Skin epidermis (tissue), 12 donors: ENCODE measurements around the gene ZNF84.

Experiments
- H3K27ac ChIP-seq, 21 experiments: fragments of 200-600 bp; sonication (generic) in 11 of 21; one replicate each; pipeline ENCODE4 v1.5.0; 2020; ENCODE audit warnings: mild to moderate bottlenecking in 3 of 21, inconsistent platforms in 2 of 21, moderate library complexity in 2 of 21
- H3K4me3 ChIP-seq, 7 experiments: fragments of 200-600 bp; sonication (generic) in 2 of 7; one replicate each; pipeline ENCODE4 v1.5.0; 2020; ENCODE audit warnings: inconsistent platforms in 2 of 7, mild to moderate bottlenecking in 2 of 7, moderate library complexity in 1 of 7

ZNF84 gene

DNA sequence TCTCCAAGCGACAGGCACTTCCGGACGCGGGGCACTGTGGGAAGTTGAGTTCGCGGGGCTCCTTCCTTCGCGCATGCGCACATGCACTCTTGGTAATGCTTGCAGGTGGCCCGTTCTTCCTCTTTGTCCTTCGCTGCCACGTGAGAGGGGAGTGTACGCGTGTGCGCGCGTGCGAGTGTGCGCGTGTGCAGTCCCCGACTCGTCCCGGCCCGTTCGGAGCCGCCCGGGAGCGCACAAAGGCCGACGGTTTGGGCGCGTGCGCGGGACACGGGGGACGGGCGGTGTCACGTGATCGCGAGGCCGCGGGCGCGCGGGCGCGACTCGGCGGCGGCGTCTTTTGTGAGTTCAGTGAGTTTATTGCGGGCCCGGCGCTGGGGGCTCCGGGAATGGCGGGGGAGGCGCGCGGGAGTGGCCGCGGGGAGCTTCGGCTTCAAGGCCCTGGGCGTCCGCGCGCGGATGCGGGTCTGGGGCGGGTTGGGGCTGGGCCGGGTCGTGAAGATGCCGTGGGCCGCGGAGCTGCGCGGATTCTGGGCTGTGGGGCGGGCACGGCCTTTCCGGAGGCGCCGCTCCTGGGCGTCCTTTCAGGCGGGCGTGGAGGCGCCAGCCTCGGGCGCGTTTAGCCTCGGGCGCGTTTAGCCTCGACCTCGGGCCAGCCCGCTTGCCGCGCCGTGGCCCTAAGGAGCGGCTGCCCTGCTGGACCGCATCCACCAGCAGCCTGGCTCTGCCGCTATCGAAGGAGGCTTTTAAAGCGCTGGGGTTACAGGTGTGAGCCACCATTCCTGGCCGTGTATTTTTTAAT is at the start of gene ZNF84:
ZNF84 (plus strand) TSS at position 303 of the 799 bp plus-strand sequence. CDS start 3,959 bp downstream, outside the sequence.
- Histone ChIP-seq H3K27ac (peak within 1 kb of the TSS; percentile 73 to 97 (median 93)), H3K4me3 (peak within 1 kb of the TSS; percentile 61 to 96 (median 80))

- H3K27ac ChIP-seq = no peak overlapping the region
- H3K4me3 ChIP-seq = no peak overlapping the region
Measured at GRCh38 chr12:132998741-132999140, 38.6 kb upstream of the ZNF84 start.

DNA sequence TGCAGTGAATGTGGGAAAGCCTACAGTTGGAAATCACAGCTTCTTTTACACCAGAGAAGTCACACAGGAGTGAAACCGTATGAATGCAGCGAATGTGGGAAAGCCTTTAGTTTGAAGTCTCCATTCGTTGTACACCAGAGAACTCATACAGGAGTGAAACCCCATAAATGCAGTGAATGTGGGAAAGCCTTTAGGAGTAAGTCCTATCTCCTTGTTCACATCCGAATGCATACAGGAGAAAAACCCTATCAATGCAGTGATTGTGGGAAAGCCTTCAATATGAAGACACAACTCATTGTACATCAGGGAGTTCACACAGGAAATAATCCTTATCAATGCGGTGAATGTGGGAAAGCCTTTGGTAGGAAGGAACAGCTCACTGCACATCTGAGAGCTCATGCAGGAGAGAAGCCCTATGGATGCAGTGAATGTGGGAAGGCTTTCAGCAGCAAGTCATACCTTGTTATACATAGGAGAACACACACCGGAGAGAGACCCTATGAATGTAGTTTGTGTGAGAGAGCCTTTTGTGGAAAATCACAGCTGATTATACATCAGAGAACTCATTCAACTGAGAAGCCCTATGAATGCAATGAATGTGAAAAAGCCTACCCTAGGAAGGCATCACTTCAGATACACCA is 26.5 kb upstream of the ZNF84 start:
- Histone ChIP-seq H3K4me3 (no peak overlapping the region), H3K27ac (no peak overlapping the region)

DNA sequence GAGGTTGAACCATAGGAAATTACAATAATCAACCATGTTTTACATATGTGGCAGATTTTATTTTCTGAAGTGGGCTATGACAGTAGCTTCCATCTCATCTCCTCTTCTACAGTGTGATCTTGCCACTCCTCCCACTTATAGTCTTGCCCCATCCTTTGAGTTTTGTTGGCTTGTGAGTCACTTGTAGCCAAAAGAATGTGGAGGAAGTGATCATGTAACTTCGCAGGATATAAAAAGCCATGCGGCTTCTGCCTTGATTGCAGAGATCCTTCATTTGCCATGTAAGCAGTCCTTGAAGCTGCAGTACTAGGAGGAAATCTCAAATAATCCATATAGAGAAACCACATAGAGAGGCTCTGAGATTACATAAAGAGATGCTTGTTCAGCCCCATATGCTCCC is 13.7 kb upstream of the ZNF84 start:
- no peak overlapping the region for H3K27ac ChIP-seq

DNA sequence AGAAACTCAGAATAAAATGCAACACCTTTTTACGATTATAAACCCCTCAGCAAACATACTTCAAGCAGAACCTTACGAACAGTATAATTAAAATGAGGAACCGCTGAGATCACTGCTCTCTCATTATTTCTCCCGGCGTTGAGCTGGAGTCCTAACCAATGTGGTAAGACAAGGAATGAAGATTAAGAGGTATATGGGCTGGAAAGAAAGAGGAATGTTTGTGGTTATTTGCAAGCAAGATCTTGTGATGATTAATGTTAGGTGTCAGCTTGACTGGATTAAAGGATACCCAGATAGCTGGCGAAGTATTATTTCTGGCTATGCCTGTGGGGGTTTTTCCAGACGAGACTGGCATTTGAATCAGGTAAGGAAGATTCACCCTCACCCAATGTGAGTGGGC is 10.3 kb upstream of the ZNF84 start:
- Histone ChIP-seq H3K4me3 (no peak overlapping the region), H3K27ac (no peak overlapping the region)

More for the DNA sequence above, 13.7 kb upstream of the ZNF84 start:
- H3K4me3 ChIP-seq = no peak overlapping the region

DNA sequence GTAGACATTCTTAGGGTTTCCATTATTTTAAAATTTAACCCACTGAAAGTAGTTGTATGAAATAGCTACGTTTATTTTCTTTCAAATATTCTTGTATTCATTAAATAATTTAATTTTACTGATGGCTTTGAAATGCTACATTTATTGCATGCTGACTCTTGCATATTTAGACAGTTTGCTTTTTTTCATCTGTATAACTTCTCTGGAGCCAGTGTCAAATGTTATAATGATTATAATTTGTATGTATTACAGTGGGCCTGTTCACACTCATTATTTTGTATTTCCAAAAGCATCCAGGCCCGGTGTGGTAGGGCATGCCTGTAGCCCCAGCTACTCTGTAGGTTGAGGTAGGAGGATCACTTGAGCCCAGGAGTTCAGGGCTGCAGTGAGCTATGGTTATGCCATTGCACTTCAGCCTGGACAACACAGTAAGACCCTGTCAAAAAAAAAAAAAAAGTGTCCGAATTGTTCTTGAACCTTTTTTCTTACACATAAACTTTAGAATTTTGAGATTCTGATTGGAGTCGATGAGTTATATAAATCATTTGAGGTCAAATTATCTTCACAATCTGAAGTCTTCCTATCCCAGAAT is 905 bp downstream of the ZNF84 start:
- Histone ChIP-seq H3K4me3 (peak overlapping the region; percentile 61 to 96 (median 80)), H3K27ac (peak overlapping the region in 14 of 21 experiments; percentile 82 to 97 (median 94))

DNA sequence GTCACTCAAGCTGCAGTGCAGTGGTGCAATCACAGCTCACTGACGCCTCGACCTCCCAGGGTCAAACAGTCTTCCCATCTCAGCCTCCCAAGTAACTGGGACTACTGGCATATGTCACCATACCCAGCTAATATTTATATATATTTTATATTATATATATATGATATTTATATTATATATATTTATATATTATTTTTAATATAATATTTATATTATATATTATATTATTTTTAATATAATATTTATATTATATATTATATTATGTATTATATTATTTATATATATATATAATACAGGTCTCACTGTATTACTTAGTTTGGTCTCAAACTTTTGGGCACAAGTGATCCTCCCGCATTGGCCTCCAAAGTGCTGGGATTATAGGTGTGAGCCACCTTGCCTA is 9.4 kb downstream of the ZNF84 start:
- no peak overlapping the region for H3K27ac ChIP-seq
- no peak overlapping the region for H3K4me3 ChIP-seq

DNA sequence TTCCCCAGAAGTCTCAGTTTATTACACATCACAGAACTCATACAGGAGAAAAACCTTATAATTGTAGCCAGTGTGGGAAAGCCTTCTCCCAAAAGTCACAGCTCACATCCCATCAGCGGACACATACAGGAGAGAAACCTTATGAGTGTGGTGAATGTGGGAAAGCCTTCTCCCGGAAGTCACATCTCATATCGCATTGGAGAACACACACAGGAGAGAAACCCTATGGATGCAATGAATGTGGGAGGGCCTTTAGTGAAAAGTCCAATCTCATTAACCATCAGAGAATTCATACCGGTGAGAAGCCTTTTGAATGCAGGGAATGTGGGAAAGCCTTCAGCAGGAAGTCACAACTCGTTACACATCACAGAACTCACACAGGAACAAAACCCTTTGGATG is 20.1 kb downstream of the ZNF84 start:
- H3K4me3 ChIP-seq = no peak overlapping the region
- no peak overlapping the region for H3K27ac ChIP-seq

DNA sequence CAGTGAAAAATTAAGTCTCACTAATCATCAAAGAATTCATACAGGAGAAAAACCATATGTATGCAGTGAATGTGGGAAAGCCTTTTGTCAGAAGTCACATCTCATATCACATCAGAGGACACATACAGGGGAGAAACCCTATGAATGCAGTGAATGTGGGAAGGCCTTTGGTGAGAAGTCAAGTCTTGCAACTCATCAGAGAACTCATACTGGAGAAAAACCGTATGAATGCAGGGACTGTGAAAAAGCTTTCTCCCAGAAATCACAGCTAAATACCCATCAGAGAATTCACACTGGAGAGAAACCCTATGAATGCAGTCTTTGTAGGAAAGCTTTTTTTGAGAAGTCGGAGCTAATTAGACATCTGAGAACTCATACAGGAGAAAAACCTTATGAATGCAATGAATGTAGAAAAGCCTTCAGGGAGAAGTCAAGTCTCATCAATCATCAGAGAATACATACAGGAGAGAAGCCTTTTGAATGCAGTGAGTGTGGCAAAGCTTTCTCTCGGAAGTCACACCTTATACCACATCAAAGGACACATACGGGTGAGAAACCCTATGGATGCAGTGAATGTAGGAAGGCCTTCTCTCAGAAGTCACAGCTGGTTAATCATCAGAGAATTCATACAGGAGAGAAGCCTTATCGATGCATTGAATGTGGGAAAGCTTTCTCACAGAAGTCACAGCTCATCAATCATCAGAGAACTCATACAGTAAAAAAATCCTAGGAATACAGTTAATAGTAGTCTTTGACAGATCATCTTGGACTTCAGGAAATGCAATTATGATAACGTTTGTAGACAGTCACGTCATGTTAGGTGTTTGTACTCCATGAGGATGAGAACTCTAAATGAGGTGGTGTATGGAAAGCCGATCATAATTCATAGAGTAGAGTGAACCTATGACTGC is 21.1 kb downstream of the ZNF84 start:
- H3K27ac ChIP-seq = no peak overlapping the region
- no peak overlapping the region for H3K4me3 ChIP-seq

DNA sequence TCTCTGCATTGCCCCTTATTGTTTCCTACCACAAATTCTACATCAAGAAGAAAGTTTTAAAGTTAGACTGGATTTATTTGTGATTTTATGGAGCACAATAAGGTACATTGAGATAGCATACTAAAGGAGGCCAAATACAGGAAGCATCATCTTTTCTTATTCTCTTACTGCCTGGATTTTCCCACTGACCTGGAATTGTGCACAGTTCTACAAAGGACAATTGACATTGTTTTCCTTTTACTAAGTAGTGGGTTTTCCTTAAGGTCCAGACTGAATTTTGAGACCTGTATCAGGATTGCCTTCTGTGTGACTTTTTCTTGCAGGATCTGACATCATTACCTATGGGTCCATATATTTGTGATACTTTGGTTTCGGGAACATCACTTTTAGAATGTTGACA is 24.6 kb downstream of the ZNF84 start:
- Histone ChIP-seq H3K4me3 (no peak overlapping the region), H3K27ac (no peak overlapping the region)

GRCh38 chr12:133063556-133063955 is 26.2 kb downstream of the ZNF84 start:
- H3K4me3 ChIP-seq = no peak overlapping the region
- no peak overlapping the region for H3K27ac ChIP-seq

DNA sequence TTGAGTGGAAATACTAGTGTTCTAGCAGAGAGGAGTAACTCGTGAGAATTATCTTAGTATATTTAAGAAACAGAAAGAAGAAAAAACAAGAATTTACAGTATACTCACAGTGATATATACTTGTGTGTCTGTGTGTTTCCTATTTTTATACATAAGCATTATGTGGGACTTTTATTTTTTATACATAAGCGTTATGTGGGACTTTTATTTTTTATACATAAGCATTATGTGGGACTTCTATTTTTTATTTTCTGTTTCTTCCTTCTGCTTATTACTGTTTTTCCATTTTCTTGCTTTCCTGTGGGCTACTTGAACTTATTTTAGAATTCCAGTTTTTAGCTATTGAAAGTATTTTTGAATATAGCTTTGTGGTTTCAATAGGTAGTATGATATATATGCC is 36.5 kb downstream of the ZNF84 start:
- no peak overlapping the region for H3K27ac ChIP-seq

GRCh38 chr12:133080026-133080367 is 42.7 kb downstream of the ZNF84 start:
- peak overlapping the region; percentile 66 to 91 (median 84) for H3K4me3 ChIP-seq
- H3K27ac ChIP-seq = peak overlapping the region; percentile 35 to 98 (median 96)

More for the DNA sequence above, 36.5 kb downstream of the ZNF84 start:
- H3K4me3 ChIP-seq = no peak overlapping the region

GRCh38 chr12:133080368-133081158 is 43.3 kb downstream of the ZNF84 start, which contains the start of gene ZNF140:
Gene ZNF140 (plus strand): TSS chr12:133080923. CDS start chr12:133081321, 398 bp downstream.
- Histone ChIP-seq H3K27ac (peak within 1 kb of the TSS; percentile 91 to 98 (median 96)), H3K4me3 (peak within 1 kb of the TSS; percentile 66 to 91 (median 84))

- H3K27ac ChIP-seq = peak overlapping the region; percentile 91 to 98 (median 96)
- H3K4me3 ChIP-seq = peak overlapping the region; percentile 66 to 91 (median 84)
Measured at GRCh38 chr12:133081159-133081780, 44.0 kb downstream of the ZNF84 start.

DNA sequence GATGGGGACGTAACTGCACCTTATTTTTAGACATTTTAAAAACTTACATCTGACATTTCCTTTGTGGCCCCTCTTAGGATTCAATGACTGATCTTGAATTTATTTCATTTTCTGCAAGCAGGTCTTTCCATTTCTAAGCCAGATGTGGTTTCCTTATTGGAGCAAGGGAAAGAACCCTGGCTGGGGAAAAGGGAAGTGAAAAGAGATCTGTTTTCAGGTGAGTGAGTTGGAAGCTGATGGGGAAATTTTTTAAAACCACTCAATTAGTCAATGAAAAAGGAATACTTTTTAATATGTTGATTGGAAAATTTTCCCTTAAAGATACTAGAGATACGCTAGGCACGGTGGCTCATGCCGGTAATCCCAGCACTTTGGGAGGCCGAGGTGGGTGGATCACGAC is 46.0 kb downstream of the ZNF84 start:
- no peak overlapping the region for H3K27ac ChIP-seq
- no peak overlapping the region for H3K4me3 ChIP-seq

- no peak overlapping the region for H3K27ac ChIP-seq
- H3K4me3 ChIP-seq = no peak overlapping the region
Measured at GRCh38 chr12:133105620-133106019, 68.3 kb downstream of the ZNF84 start.

GRCh38 chr12:133106253-133106652 is 68.9 kb downstream of the ZNF84 start:
- H3K4me3 ChIP-seq = no peak overlapping the region
- no peak overlapping the region for H3K27ac ChIP-seq
